ENCODE data around the gene DCPS.
"Not testable (repeated sequence)": the region's sequence is repeated elsewhere in the genome, so short reads cannot be mapped to it uniquely, and the experiment has no call there.

The DCPS gene, protein sequence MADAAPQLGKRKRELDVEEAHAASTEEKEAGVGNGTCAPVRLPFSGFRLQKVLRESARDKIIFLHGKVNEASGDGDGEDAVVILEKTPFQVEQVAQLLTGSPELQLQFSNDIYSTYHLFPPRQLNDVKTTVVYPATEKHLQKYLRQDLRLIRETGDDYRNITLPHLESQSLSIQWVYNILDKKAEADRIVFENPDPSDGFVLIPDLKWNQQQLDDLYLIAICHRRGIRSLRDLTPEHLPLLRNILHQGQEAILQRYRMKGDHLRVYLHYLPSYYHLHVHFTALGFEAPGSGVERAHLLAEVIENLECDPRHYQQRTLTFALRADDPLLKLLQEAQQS

GRCh38 chr11:126303623-126304456 is at the start of gene DCPS:
Gene DCPS, plus strand, starts transcription at chr11:126304060. Its CDS starts 21 bp downstream, at chr11:126304081.
- peak; percentile 99 for DNase-seq (ENCODE audit: low spot score)

DNA sequence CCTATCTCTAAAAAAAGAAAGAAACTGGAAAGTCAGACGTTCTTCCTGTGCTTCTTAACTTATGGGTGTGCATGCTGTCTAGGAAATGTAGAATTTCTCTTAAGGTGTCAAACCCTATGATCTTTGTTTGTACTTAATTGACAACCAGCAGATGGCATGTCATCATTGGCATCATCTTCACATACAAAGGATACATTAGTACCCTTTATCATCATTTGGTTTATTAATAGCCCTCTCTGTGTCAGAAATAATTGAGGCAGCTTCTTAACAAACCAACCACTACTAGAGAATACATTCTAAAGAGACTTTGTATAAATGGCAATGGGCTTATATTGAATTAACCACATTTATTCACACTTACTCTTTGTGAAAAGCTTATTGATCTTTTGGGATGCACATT is 49.0 kb upstream of the DCPS start:
- no peak for DNase-seq (ENCODE audit: low spot score)

DNA sequence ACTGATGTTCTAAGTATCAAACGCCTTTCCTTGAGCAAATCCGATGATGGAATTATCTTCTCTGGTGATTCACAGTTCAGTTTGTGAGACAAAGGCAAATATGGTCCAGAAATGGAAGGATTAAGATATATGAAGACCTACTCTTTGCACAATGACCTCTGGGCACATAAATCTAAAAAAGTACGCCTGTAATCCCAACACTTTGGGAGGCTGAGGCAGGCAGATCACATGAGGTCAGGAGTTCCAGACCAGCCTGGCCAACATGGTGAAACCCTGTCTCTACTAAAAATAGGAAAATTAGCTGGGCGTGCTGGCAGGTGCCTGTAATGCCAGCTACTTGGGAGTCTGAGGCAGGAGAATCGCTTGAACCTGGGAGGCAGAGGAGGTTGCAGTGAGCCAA is 48.4 kb upstream of the DCPS start:
- DNase-seq (ENCODE audit: low spot score): not testable (repeated sequence)

- no peak for DNase-seq (ENCODE audit: low spot score)
Observed at GRCh38 chr11:126256216-126256615, 47.6 kb upstream of the DCPS start.

DNA sequence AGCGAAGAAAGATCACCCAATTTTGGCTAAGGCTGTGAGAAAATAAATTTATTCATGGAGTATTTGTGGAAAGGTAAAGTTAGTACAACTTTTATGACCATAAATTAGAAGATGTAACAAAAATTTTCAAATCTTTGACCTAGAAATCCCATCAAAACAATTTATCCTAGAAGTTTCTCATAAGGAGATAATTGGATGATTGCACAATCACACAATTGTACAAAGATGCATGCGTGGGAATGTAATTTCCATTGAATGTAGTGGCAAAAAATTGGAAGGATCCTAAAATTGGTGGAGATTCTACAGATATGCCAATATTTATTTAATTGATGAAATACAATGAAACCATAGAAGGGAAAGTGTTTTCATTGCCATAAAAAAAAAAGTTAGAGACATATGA is 46.7 kb upstream of the DCPS start:
- no peak for DNase-seq (ENCODE audit: low spot score)

- peak; percentile 73 for DNase-seq (ENCODE audit: low spot score)
Observed at GRCh38 chr11:126257764-126258163, 46.1 kb upstream of the DCPS start.

DNA sequence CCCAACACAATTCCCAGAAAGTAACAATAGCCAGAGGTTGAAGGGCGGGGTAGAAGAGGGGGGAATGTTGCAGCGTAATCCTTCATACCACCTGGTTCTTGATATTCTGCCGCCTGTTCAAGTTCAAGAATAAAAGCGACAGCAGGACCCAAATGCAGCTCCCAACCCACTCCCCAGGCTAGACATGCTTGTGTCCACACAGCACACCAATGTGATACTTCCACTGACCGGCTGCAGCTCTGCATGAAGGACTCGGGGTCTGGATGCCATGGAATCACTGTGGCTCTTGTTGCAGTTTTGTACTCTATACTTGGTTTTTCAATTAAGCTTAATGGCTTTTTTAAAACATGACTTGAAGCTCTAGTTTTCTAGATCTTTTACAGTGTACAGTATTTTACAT is 41.6 kb upstream of the DCPS start:
- no peak for DNase-seq (ENCODE audit: low spot score)

- DNase-seq (ENCODE audit: low spot score): no peak
Observed at GRCh38 chr11:126263489-126263888, 40.4 kb upstream of the DCPS start.

DNA sequence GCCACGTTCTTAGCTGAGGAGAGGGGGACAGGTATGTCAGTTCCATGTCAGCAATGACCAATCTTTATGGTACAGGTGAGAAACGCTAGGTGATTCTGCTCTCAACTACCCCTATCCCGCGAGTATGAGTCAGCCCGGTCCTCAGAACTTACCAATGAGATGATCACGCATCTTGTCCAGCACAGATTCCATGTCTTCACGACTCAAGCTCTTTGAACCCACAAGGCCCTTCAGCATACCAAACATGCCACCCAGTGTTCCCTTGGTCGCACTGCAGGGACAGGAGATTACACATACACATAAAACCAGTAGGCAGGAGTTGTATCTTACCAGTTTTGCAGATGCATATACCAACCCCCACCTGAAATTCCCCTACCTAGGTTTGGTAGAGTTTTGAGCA is 38.0 kb upstream of the DCPS start:
- no peak for DNase-seq (ENCODE audit: low spot score)

GRCh38 chr11:126267650-126268049 is 36.2 kb upstream of the DCPS start:
- no peak for DNase-seq (ENCODE audit: low spot score)

GRCh38 chr11:126268361-126268707 is 35.5 kb upstream of the DCPS start:
- peak; percentile 58 for DNase-seq (ENCODE audit: low spot score)

GRCh38 chr11:126268708-126269579 is 34.9 kb upstream of the DCPS start, which contains the start of the genes FOXRED1 and SRPRA:
Gene FOXRED1, plus strand, starts transcription at chr11:126269154. Its CDS starts 53 bp downstream, at chr11:126269207.
Gene SRPRA, minus strand, starts transcription at chr11:126268895. Its CDS starts 91 bp downstream, at chr11:126268804.
- DNase-seq (ENCODE audit: low spot score): peak; percentile 100

GRCh38 chr11:126277322-126277721 is 26.5 kb upstream of the DCPS start:
- DNase-seq (ENCODE audit: low spot score): no peak

DNA sequence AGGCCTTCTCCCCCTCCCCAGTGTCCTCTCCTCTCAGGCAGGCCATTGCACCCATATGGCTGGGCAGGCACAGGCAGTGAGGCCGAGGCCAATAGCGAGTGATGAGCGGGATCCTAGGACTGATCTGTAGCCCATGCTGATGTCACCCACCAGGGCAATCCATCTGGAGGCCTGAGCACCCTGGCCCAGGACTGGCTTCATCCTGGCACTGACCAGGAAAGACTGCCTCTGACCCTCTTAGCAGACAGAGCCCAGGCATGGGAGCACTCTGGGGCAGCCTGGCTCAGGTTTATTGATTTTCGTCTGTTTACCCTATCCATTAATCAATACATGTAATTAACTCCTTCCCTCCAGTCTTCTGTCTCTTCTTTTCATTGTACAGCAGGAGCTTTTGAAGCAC is 26.1 kb upstream of the DCPS start:
- no peak for DNase-seq (ENCODE audit: low spot score)

- no peak for DNase-seq (ENCODE audit: low spot score)
Observed at GRCh38 chr11:126279191-126279590, 24.7 kb upstream of the DCPS start.

DNA sequence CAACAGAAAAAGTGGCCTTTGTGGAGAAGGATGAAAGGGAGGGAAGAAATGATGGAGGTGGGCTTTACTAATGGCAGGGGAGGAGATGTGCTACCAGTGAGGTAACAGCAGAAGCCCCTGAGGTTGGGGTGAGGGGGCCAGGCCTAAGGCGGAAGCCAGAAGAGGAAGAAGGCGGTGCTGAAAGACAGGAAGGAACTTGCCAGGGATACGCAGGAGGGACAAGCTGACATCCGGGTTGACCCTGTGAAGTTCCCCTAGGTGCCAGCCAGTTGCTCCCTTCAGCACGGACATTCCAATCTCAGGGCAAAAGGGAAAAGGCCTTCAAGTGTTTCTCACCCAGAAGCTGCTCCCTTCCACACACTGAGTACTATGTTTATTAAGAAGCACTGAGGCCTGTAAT is 23.3 kb upstream of the DCPS start:
- DNase-seq (ENCODE audit: low spot score): no peak

DNA sequence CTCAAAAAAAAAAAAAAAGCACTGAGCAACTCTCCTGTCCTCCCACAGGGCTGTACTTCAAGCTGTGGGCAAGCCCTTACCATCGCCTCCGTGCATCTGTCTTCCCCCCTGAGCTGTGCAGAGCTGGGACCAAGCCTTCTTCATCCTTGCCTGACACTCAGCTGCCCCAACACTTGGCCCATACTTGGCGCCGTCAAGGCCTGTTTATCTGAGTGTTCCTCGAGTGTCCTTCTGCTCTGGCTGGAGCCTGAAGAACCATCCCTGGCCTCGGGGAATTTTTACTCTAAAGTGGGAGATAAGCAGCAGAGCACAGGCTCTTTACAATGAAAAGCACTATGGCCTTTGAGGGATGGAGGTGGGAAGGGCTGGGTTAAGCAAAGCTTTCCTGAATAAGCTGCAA is 22.6 kb upstream of the DCPS start:
- DNase-seq (ENCODE audit: low spot score): no peak

GRCh38 chr11:126281666-126282175 is 22.1 kb upstream of the DCPS start:
- DNase-seq (ENCODE audit: low spot score): no peak

- peak; percentile 48 for DNase-seq (ENCODE audit: low spot score)
Observed at GRCh38 chr11:126282361-126282735, 21.5 kb upstream of the DCPS start.

GRCh38 chr11:126282736-126283591 is 20.9 kb upstream of the DCPS start, which contains the start of gene TIRAP:
Gene TIRAP, plus strand, starts transcription at chr11:126283093. Its CDS starts 7,802 bp downstream, at chr11:126290895.
- peak; percentile 74 for DNase-seq (ENCODE audit: low spot score)

GRCh38 chr11:126284829-126285228 is 19.0 kb upstream of the DCPS start:
- DNase-seq (ENCODE audit: low spot score): peak; percentile 80
